HG03571 (cell line): ENCODE results near the gene AMPD2.
"Not testable (repeated sequence)": the region's sequence is repeated elsewhere in the genome, so short reads cannot be mapped to it uniquely, and the experiment has no call there.

Source experiments
- ATAC-seq: cut with Tn5 transposase; IDR thresholded peaks from one replicate; pipeline ENCODE4 v1.9.1; 2021; ENCODE audit not compliant: unreplicated experiment

AMPD2 gene

GRCh38 chr1:109649491-109649914, 29.9 kb downstream of the AMPD2 start:
- no peak for ATAC-seq

GRCh38 chr1:109650609-109651008, 31.0 kb downstream of the AMPD2 start:
- ATAC-seq: no peak

DNA sequence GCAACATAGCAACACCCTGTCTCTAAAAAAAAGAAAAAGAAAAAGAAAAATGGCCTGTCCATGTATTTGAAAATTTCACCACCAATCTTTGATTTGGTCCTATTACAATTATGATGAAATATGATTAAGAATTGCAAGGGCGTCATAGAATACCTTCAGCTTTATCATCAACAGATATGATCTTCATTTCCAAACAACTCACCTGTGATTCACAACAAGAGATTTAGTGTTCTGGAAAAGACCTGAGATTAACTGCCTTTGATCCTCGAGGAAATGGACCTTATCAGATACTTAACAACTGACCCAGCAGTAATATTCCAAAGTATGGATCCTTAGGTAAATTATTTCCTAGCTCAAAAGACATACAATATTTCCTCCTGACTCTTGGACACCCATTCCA, 32.8 kb downstream of the AMPD2 start:
- ATAC-seq: no peak

- ATAC-seq: no peak
Measured at GRCh38 chr1:109653306-109653705, 33.7 kb downstream of the AMPD2 start.

DNA sequence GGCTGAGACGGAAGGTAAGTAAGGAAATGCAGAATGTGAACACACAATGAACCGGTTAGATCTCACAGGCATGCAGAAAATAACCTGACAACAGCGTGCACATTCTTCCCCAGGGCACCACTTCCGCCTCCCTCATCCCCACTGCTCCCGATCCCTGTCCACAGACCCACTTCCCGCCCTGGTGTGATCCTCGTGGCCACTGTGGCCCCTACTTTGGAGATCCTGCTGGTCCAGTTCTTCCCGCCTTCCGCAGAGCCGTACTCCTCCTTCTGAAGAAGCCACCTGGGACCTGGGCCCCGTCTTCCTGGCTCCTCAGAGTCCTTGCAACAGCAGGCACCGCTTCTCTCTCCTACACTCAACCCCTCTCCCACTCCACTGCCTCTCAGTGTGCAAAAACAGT, 34.9 kb downstream of the AMPD2 start:
- no peak for ATAC-seq

GRCh38 chr1:109655615-109656519, 36.2 kb downstream of the AMPD2 start, which contains the start of gene GSTM4:
Gene GSTM4 (plus strand): TSS chr1:109656099. CDS start chr1:109656390, 291 bp downstream.
- ATAC-seq: peak; percentile 91

- ATAC-seq: no peak
Measured at GRCh38 chr1:109657395-109657794, 37.8 kb downstream of the AMPD2 start.

GRCh38 chr1:109657970-109658369, 38.3 kb downstream of the AMPD2 start:
- no peak for ATAC-seq

GRCh38 chr1:109658533-109659042, 39.0 kb downstream of the AMPD2 start:
- ATAC-seq: no peak

DNA sequence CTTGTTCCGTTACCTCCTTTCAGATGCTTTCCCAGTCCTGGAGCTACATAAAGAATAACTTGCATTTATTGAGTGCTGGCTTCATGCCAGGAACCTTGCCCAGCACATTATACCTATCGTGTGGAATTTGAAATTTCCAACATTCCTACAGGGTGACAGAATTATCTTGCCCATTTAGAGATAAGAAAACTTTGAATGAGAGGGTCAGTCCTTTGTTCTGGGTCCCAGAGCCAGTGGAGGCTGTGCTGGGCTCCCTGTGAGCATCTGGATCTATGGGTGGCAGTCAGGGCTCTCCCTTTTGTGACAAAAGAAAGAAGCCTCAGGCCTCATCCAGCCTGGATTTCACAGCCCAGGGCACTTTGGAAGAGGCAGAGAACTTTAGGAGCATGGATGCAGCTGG, 39.5 kb downstream of the AMPD2 start:
- no peak for ATAC-seq

DNA sequence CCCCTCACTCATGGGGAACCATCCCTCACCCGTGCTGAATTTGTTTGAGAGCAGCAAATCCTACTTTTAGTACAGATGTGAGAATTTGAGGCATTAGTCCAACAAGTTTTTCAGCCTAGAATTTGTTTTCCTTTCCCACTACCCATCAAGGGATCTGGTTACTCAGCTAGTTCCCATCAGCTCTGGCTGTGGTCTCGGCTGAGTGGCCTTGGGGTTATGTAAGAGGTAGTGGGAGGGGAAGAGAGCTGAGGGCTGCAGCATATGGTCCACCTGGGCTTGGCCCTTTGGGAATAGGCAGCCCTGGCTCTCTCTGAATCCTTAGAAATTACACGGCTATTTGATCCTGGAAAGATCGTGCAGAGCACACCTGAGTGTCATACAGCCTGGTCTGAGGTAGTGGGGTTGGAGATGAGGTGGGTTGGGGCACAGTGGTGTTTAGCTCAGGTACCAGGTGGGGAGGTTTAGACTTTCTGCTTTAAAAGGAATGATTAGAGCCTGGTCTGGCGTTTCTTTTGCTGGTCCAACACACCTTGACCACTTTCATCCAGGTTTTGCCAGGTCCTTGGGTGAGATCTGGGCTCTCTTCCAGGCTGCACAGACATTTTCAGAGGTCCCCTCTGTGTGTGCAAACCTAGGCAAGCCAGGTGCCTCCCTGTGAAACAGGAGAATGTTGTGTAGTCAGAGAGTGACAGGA, 40.5 kb downstream of the AMPD2 start:
- no peak for ATAC-seq

DNA sequence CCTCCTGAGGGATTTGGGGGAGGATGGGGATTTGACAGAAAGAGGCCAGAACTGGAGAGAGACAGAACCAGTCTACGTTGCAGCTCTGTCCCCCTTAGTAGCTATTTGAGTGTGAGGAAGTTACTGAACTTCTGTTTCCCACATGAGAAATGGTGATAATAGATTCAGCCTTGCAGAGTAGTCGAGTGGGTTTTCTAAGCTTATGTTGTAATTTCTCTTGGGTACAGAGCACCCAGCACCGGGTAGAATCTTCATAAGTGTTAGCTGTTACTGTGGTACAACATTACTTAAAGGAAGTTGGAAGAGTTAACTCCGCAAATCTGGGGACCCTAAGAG, 41.0 kb downstream of the AMPD2 start:
- not testable (repeated sequence) for ATAC-seq

- no peak for ATAC-seq
Measured at GRCh38 chr1:109661391-109661790, 41.8 kb downstream of the AMPD2 start.

DNA sequence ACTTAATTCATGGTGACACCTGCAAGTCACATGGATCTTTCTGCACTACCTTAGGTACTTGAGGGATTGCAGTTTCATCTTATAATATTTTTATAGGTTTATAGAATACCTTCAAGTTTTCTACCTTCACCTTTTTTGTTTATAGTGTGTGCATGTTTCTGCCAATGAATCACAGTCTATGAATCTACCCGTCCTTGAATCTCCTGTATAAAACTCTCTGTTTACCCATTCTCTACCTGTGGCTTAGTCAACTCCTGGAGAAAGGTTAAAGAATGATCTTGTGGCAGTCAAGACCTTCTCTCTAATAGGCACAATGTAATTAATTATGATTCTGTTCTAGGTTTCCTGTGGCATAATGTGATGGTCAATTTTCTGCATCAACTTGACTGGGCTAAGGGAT, 45.0 kb downstream of the AMPD2 start:
- ATAC-seq: no peak

GRCh38 chr1:109667452-109668122, 48.0 kb downstream of the AMPD2 start, which contains the start of gene GSTM2:
Gene GSTM2 (plus strand): TSS chr1:109668057. CDS start chr1:109668116, 59 bp downstream.
- peak; percentile 75 for ATAC-seq

DNA sequence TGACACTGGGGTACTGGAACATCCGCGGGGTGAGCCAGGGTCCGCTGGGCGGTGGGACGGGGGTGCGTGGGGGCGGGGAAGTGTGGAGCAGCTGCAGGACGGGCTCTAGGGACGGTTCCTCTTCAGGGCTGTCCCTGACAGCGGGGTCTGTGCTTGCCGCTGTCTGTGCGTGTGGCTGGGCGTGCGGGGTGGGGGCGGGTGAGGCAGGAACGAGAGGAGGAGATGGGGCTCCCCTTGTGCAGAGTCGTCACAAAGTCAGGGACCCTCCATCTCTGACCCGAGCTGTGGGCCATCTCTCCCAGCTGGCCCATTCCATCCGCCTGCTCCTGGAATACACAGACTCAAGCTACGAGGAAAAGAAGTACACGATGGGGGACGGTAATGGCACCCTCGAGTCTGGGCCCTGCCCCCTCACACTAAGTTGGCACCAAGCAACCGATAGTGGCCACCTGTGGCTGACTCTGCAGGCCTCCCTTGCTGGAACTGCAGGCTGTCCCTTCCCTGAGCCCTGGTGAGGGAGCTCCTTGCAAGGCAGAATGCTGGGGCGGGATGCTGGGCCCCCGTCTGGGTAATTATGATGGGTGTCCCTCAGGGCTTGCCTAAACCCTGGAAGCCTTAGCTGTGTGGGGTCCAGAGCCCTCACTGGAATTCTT, 48.6 kb downstream of the AMPD2 start:
- no peak for ATAC-seq

- ATAC-seq: no peak
Measured at GRCh38 chr1:109669246-109669948, 49.8 kb downstream of the AMPD2 start.

DNA sequence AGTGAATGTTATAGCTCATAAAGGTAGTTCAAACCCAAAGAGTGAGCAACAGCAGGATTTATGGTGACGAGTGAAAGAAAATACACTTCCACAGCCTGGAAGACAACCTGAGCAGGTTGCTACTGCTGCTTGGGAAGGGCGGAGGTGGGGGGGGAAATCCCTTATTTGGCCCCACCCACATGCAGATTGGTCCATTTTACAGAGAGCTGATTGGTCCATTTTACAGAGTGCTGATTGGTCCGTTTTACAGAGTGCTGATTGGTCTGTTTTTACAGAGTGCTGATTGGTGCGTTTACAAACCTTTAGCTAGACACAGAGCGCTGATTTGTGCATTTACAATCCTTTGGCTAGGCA, 50.3 kb downstream of the AMPD2 start:
- not testable (repeated sequence) for ATAC-seq

- no peak for ATAC-seq
Measured at GRCh38 chr1:109671067-109671466, 51.4 kb downstream of the AMPD2 start.

GRCh38 chr1:109673861-109674260, 54.2 kb downstream of the AMPD2 start:
- ATAC-seq: not testable (repeated sequence)
